Right lobe of liver (tissue), 6 donors: Measurements from ENCODE around the gene ASB15. TPM values are rescaled to one million over a fixed set of nuclear protein-coding genes. Genes with fewer than 3 reads are reported as not detected.

Experiments used
- ATAC-seq, 4 donors: fragments of 200-7000 bp; cut with Tn5 transposase; one replicate each; pipeline ENCODE4 v1.9.1; 2020; ENCODE audit warnings: mild to moderate bottlenecking in 4 of 4, moderate library complexity in 4 of 4
- DNase-seq, 3 donors: peaks; one replicate each; pipeline ENCODE4 v3.0.0-alpha.2; 2020
- H3K27ac ChIP-seq, 3 donors: fragments of 200-600 bp; one replicate each; pipeline ENCODE4 v1.8.0; 2022
- H3K27me3 ChIP-seq, 2 donors: fragments of 200-600 bp; one replicate each; pipeline ENCODE4 v1.8.0; 2022
- H3K36me3 ChIP-seq, 4 donors: fragments of 200-600 bp; sonication (generic) in 1 of 4; one replicate each; pipeline versions ENCODE4 v1.5.1 to v1.8.0; 2017 to 2022; ENCODE audit warnings: control low read depth in 1 of 4
- H3K4me1 ChIP-seq, 4 donors: fragments of 200-600 bp; sonication (generic) in 1 of 4; one replicate each; pipeline versions ENCODE4 v1.5.1 to v1.8.0; 2017 to 2022; ENCODE audit warnings: control low read depth in 1 of 4
- H3K4me3 ChIP-seq, 3 donors: fragments of 200-600 bp; one replicate each; pipeline ENCODE4 v1.8.0; 2022
- H3K9me3 ChIP-seq, 4 donors: fragments of 200-600 bp; sonication (generic) in 1 of 4; one replicate each; pipeline versions ENCODE4 v1.5.1 to v1.8.0; 2017 to 2022; ENCODE audit warnings: control low read depth in 1 of 4
- POLR2A ChIP-seq: fragments of 450-650 bp; IDR thresholded peaks from one replicate; pipeline ENCODE4 v1.6.1; 2017; ENCODE audit warnings: antibody characterized with exemption, mild to moderate bottlenecking
- WGBS: methylation state at CpG from one replicate; pipeline ENCODE4 v1.1.6; 2018; ENCODE audit warnings: low coverage, low lambda C conversion rate; ENCODE audit not compliant: insufficient coverage; ENCODE audit errors: missing lambda C conversion rate; 5-methylcytosine and 5-hydroxymethylcytosine counted together
- intact Hi-C, 2 donors: fragments of 100-400 bp; cut with DNase I; formaldehyde crosslinking; loops; one replicate each; pipeline versions ENCODE4 v1.11.2 to v1.14.1; 2022
- total RNA-seq, 6 experiments: library from RNA; depleted of rRNA in 2 of 6; stranded (reverse); fragments of >200 nt in 2 of 6; fragmentation: NEBNext Ultra II Directional in 3 of 6; extraction: Animal tissue kit (Norgen Biotek cat#: 25700) in 3 of 6; gene quantifications; one replicate each; pipeline versions ENCODE4 v1.1.0 to v1.2.4, GENCODE V29; 2016 to 2023
- TF ChIP-seq, protein P1 (sequence below), 4 donors: fragments of 200-600 bp in 3 of 4; fragments of 450-650 bp in 1 of 4; IDR thresholded peaks; one replicate each; pipeline versions ENCODE4 v1.5.1 to v1.8.0; 2016 to 2022; ENCODE audit warnings: antibody characterized with exemption in 4 of 4, mild to moderate bottlenecking in 2 of 4
- donor health status: DM: no; HTN: yes; CAD: no.
- donor health status: DM: no; HTN: no; CAD: no.
- donor health status: DM: no; HTN: no; CAD: no.
- donor health status: DM: no; HTN: yes; CAD: no.
- donor health status: DM: no; HTN: yes; CAD: no.

ASB15 gene
- total RNA-seq, 6 experiments from 2014 or later, result not detected

DNA sequence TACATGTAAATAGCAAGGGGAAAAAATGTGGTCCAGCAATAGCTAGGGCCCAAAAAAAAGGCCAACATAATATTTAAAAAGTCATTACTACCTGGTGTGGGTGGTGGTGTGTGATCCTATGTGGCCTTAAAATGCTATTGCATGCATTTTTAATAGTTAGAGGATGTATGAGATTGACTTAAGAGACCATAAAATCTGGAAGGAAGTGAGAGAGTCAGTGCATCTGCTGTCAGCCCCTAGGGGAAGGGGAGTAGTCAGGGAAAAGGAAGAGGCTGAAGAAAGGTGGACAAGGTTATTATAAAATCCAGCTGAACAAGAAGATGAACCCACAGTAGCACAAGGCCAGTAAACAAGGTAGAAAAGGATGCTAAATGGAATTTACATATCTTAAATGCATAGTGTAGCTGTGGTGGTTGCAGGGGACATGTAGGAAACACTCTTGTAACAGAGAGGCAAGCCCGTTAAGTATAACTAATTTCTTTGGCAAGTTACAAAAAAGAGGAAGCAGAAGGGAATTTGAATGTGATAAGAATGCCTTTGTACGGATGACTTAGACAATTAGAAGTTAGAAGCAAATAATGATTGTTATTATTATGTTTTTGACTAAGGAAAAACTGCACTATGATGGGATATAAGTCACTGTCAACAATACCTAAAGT is 32.1 kb upstream of the ASB15 start:
- H3K36me3 ChIP-seq, result no peaks in the 10 kb centered on the region
- no peaks in the 10 kb centered on the region for H3K4me1 ChIP-seq
- intact Hi-C loops, result no loop called here
- no peaks in the 10 kb centered on the region for H3K27me3 ChIP-seq
- H3K9me3 ChIP-seq, result no peaks in the 10 kb centered on the region
- DNase-seq, result no peak
- WGBS, result 47% methylated on average over 2 of the region's 2 CpGs
- no peak for ATAC-seq
- no peak overlapping the region for H3K4me3 ChIP-seq
- no peak overlapping the region for H3K27ac ChIP-seq
- TF ChIP-seq, protein P1, sequence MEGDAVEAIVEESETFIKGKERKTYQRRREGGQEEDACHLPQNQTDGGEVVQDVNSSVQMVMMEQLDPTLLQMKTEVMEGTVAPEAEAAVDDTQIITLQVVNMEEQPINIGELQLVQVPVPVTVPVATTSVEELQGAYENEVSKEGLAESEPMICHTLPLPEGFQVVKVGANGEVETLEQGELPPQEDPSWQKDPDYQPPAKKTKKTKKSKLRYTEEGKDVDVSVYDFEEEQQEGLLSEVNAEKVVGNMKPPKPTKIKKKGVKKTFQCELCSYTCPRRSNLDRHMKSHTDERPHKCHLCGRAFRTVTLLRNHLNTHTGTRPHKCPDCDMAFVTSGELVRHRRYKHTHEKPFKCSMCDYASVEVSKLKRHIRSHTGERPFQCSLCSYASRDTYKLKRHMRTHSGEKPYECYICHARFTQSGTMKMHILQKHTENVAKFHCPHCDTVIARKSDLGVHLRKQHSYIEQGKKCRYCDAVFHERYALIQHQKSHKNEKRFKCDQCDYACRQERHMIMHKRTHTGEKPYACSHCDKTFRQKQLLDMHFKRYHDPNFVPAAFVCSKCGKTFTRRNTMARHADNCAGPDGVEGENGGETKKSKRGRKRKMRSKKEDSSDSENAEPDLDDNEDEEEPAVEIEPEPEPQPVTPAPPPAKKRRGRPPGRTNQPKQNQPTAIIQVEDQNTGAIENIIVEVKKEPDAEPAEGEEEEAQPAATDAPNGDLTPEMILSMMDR (IDR thresholded peaks at IDR 0.05), result no peak
- no peak for TF ChIP-seq POLR2A

DNA sequence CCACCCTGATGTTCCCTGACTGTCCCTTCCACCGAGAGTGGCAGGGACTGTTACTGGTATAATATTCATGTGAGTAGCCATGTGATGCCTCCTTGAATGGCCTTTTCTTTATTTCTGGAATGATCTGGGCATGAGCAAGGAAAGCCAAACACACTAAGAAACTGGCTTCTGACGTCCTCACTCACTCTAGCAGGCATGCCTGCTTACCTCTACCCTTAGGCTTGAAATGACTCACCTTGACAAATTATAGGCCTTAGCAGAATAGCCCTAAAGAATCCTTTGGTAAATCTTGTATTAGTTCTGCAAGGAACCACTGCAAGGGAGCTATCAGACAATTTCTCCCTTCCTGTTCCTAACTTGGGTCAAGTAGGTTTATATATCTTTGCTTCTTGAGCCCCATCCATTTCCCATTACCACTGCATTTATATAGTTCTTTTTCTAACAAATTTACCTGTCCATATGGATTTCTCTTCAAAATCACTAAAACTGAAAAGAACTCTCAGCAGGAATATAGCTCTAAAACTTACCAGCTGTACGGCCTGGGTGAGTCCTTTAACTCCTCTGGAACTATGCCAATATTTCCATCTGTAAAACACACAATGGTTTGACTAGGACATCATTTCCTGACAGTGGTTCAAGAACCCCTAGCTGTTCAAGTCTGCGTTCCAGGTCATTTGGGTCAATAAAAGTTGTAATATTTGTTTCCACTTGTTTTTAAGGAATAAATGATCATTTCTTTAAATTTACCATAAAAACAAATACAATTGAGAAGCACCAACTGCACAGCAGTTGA is 31.0 kb upstream of the ASB15 start:
- H3K27ac ChIP-seq, result no peak overlapping the region
- H3K27me3 ChIP-seq, result no peaks in the 10 kb centered on the region
- intact Hi-C loops, result no loop called here
- H3K9me3 ChIP-seq, result no peaks in the 10 kb centered on the region
- WGBS, result 39% methylated on average over 3 of the region's 4 CpGs
- DNase-seq, result no peak
- ATAC-seq, result no peak
- no peaks in the 10 kb centered on the region for H3K36me3 ChIP-seq
- TF ChIP-seq POLR2A, result no peak
- TF ChIP-seq, protein P1 (IDR thresholded peaks at IDR 0.05), result no peak
- H3K4me1 ChIP-seq, result no peaks in the 10 kb centered on the region
- H3K4me3 ChIP-seq, result no peak overlapping the region

DNA sequence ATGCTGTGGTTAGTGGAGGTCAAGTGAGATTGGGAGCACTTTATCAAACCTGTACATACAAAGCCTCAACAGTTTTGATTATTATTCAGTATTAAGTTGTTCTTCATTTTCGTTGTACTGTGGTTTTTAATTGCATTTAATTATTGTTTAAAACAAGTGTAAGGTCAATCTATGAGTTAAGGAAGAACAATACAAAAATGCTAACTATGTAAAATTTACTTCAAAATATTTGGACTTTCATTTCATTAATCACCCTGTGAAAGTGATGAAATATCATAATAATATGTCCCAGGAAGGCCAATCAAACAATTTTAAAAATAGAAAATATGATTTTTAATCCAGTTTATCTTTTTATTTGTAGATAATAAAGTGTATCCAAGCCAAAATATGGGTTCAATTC is 30.4 kb upstream of the ASB15 start:
- Histone ChIP-seq H3K4me1 (no peaks in the 10 kb centered on the region), H3K4me3 (no peak overlapping the region), H3K9me3 (no peaks in the 10 kb centered on the region), H3K27ac (no peak overlapping the region), H3K27me3 (no peaks in the 10 kb centered on the region), H3K36me3 (no peaks in the 10 kb centered on the region)
- ATAC-seq, result no peak
- TF ChIP-seq POLR2A, result no peak
- TF ChIP-seq, protein P1 (IDR thresholded peaks at IDR 0.05), result no peak
- DNase-seq, result no peak
- intact Hi-C loops, result no loop called here
- WGBS, result 20% methylated on average over 1 of the region's 1 CpG

DNA sequence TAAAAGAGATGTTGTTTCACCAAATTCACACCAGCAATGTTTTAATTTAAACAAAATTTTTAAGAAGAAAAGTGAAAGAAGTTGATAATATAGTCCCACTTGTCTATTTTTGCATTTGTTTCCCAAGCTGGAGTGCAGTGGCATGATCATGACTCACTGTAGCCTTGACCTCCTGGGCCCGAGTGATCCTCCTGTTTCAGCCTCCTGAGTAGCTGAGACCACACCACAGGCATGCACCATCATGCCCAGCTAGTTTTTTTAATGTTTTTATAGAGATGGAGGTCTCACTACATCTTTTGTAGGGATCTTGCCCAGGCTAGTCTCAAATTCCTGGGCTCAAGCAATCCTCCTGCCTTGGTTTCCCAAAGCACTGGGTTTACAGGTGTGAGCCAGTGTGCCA is 29.9 kb upstream of the ASB15 start:
- 60% methylated on average over 1 of the region's 1 CpG for WGBS

More for the DNA sequence above, 29.9 kb upstream of the ASB15 start:
- no peaks in the 10 kb centered on the region for H3K27me3 ChIP-seq
- H3K27ac ChIP-seq, result no peak overlapping the region
- TF ChIP-seq, protein P1 (IDR thresholded peaks at IDR 0.05), result no peak
- TF ChIP-seq POLR2A, result no peak
- H3K4me1 ChIP-seq, result no peaks in the 10 kb centered on the region
- H3K36me3 ChIP-seq, result no peaks in the 10 kb centered on the region
- ATAC-seq (no peak), DNase-seq (no peak)
- intact Hi-C loops, result no loop called here
- no peak overlapping the region for H3K4me3 ChIP-seq
- no peaks in the 10 kb centered on the region for H3K9me3 ChIP-seq
